Activated CD4-positive, alpha-beta T cell treated with anti-CD3 and anti-CD28 coated beads, Interleukin-2, Interleukin-4, amounts not matched to agents 100 ng/mL and 50 ng/mL, durations not matched to agents 16 hours and 8 hours (primary cell): ENCODE results near the gene PRKG1.
"Not testable (repeated sequence)": the region's sequence is repeated elsewhere in the genome, so short reads cannot be mapped to it uniquely, and the experiment has no call there.

ENCODE experiments used
- DNase-seq: peaks from one replicate; pipeline ENCODE4 v3.0.0-alpha.2; 2020; ENCODE audit warnings: low spot score

PRKG1 gene

GRCh38 chr10:51700228-51700817, 626.0 kb downstream of the PRKG1 start:
- no peak for DNase-seq

DNA sequence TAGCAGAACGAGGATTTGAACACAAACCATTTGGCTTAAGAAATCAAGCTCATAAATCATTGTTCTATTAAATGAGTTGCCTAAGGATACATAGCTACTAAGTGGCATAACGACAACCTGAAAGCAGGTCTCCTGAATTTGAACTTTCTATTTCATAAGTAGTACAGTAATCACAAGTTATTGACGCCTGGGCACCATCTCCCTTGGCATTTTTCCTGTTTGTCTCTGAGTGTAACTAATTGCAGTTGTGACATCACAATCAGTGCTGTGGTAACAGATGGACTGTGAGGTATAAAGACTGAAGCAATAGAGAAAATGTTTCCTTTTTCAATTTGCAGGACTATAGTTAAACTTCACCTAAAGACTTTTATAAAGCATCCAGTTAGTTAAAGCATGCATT, 631.5 kb downstream of the PRKG1 start:
- no peak for DNase-seq

- DNase-seq = no peak
These were observed 631.9 kb downstream of the PRKG1 start for GRCh38 chr10:51706225-51706624.

GRCh38 chr10:51707392-51707791, 633.1 kb downstream of the PRKG1 start:
- no peak for DNase-seq

- no peak for DNase-seq
These were observed 633.6 kb downstream of the PRKG1 start for GRCh38 chr10:51707821-51708424.

- no peak for DNase-seq
These were observed 634.3 kb downstream of the PRKG1 start for GRCh38 chr10:51708609-51709008.

GRCh38 chr10:51709324-51709972, 635.2 kb downstream of the PRKG1 start:
- no peak for DNase-seq

GRCh38 chr10:51711519-51711891, 637.2 kb downstream of the PRKG1 start:
- DNase-seq = no peak

DNA sequence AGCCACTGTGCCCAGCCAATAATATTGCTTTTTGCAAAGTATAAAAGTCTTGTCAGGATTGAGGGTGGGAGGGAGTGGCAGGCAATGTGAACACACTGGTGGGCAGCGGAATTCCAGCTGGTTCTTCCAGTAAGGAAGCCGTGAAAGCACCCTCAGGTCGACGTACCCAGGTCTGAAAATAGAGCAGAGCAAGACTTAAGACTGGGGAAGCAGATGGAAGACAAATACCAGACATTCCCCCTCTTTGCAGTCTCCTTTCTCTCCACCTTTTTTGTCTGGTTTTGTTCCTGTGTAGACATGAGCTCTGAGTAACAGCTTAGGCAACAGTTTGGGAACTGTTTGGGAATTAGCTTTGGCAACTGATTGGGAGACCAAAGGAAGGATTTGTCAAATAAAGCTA, 642.7 kb downstream of the PRKG1 start:
- no peak for DNase-seq

GRCh38 chr10:51718804-51719291, 644.6 kb downstream of the PRKG1 start:
- no peak for DNase-seq

DNA sequence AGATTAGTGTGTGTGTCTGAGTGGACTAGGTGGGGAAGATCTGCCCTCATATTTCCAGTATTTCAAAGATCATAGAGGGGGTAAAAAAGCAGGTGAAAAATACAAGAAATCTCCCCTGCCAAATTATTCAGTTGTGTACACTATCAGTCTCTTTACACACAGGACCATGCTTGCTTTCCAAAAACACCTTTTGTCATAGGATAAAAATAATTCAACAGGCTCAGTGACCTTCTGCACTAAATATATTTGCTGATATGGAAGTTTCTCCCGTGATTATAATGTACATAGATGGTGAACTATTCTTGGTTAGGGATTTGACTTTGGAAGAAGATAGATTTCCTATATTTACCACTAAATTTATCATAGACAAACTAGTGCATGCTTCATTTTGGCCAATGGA, 649.8 kb downstream of the PRKG1 start:
- DNase-seq = no peak

- no peak for DNase-seq
These were observed 655.7 kb downstream of the PRKG1 start for GRCh38 chr10:51729822-51730555.

DNA sequence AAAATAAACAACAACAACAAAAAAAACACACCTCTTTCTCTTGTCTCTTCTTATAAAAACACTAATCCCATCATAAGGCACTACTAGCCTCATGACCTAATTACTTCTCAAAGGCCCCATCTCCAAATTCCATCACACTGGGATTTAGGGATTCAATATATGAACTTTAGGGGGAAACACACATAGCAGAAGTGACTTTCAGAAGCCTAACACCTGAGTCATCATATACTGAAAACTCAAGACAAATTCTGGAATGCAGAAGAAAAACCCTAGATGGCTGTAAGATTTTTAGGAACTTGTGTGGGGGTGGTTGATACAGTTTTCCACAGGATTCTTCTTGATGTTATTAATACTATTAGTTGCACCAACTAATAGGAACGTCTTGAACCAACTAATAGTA, 658.8 kb downstream of the PRKG1 start:
- no peak for DNase-seq

GRCh38 chr10:51743146-51743545, 668.9 kb downstream of the PRKG1 start:
- DNase-seq = no peak

DNA sequence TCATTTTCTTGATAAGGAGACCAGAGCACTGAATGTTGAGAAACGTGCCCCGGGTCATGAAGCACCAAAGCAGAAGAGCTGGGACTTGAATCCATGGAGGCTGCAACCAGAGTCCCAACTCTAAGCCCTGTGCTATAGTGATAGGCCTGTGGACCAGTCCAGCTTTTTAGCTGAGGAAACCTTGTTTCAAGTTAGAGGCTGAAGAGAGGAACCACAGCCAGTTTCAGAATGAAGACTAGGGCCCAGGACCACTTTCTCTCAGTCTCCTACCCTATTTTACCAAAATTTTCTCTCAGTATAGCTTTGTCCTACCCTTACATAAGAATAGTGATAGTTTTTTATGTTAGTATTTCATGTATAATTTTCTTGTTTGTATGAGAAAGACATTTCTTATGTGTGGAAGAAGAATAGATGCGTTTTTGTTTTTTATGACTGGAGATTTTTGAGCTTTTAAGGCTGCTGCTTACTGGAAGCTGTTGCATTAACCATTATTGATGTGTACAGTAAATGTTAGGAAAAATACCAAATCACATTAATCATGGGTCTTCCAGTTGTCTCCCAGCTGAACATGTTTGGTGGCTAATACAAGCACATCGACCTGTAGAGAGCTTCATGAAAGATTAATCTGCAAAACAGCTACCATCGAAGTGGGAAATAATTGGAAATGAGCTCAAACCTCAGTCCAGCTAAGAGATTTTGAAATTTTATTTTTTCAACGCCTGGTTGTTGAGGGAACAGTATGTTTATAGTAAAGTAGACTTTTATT, 670.1 kb downstream of the PRKG1 start:
- DNase-seq = no peak

GRCh38 chr10:51745397-51745796, 671.1 kb downstream of the PRKG1 start:
- no peak for DNase-seq

DNA sequence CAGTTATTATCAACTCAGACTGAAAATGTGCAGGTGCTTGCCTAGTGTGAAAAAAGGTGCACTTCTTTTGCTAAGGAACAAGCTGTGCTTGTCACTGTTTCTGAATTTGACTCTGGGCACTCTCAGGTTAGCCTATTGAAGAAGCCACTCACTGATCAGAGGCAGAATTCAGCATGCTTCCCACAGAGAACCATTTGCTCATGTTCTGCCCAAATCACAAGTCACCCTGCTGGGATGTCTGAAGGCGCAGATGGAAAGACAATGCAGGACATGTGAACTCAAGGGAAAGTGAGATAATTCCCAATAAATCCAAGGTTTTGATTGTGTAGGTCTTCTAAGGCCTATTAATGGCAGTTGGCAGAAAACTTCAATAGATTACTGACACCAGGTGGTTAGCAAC, 672.9 kb downstream of the PRKG1 start:
- DNase-seq = no peak

DNA sequence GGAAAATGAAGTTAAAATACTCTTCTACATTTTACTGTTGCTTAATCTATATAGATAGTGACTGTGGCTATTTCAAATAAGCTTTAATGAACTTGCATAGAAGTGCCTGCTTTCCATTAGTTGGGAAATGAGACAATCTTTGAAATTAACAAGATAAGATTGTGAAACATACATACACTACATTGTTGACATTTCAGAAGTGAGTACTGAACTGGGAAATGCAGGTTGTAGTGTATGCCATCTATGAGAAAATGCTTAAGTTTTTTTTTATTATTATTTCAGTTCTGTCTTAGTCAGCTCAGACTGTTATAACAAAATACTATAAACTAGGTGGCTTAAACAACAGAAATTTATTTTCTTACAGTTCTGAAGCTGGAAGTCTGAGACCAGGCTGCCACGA, 674.7 kb downstream of the PRKG1 start:
- no peak for DNase-seq

DNA sequence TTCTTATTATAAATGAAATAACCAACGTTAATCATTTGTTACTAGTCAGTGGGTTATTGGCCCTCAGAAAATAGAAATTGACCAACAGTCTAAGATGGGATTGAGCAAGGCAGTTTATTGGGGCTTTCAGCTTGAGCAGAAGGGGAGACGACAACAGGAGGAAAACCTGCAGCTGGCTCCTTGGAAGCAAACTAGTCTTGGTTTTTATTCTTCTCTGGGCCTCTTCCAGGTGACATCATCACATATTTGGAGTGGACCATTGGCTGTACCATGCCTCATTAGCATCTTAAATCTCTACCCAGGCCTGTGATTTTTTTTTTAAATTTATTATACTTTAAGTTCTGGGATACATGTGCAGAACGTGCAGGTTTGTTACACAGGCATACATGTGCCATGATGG, 684.1 kb downstream of the PRKG1 start:
- DNase-seq = no peak

GRCh38 chr10:51758838-51759237, 684.6 kb downstream of the PRKG1 start:
- not testable (repeated sequence) for DNase-seq

DNA sequence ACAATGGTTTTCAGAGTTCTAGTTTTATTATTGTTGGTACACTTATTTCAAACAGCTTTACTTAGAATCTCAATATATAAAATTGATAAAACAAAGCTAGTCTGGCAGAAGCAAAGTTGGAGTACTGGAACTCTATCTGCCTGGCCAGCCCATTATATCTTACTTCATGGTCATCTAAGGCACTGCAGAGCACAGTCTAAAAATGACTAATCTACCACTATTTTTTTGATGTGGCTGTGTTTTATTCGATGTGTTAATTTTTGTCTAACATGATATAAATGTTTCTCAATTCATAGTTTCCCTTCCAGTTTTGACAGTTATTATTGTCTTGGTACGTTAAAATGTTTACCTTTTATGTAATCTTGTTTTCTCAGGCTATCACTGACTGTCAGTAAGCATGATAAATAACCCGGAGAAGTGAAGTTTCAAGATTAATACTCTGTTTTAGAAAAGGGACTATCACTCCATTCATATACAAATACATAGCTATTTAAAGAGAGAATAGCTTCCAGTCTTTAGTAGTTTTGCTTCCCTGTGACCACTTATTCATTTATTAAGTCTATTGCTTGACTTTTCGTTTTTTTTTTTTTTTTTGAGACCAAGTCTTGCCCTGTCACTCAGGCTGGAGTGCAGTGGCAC, 685.7 kb downstream of the PRKG1 start:
- DNase-seq = no peak
